B cell (primary cell): ENCODE data around the gene RPTOR. TPM values are rescaled to one million over a fixed set of nuclear protein-coding genes. Genes with fewer than 3 reads are reported as not detected.

Experiments used
- ATAC-seq: fragments of 200-7000 bp; cut with Tn5 transposase; one replicate; pipeline ENCODE4 v1.10.0; 2021; ENCODE audit warnings: low read depth, mild to moderate bottlenecking, moderate number of reproducible peaks, moderate library complexity
- CTCF ChIA-PET: fragments of 350-600 bp; sonication (Branson Sonifier 250); formaldehyde crosslinking; loops from one replicate; lab custom pipeline; 2021; ENCODE audit warnings: antibody characterized with exemption, inconsistent platforms; lab: Charles Lee
- POLR2A ChIA-PET: fragments of 350-600 bp; sonication (Branson Sonifier 250); formaldehyde crosslinking; loops from one replicate; lab custom pipeline; 2021; ENCODE audit warnings: antibody characterized with exemption; lab: Charles Lee
- DNase-seq: peaks from one replicate; pipeline ENCODE4 v3.0.0; 2013
- H2AFZ ChIP-seq: 2 replicates; pipeline ENCODE4 v1.6.1; 2012; ENCODE audit warnings: mild to moderate bottlenecking, low read depth, low read length; ENCODE audit not compliant: insufficient read depth, poor library complexity, severe bottlenecking
- H3K27ac ChIP-seq, 2 donors: 1 replicate in 1 of 2; 2 replicates in 1 of 2; pipeline ENCODE4 v1.5.1; 2012 to 2013; ENCODE audit warnings: low read length in 2 of 2, mild to moderate bottlenecking in 2 of 2, moderate library complexity in 1 of 2
- H3K27me3 ChIP-seq, 4 experiments: fragments of 200-600 bp in 1 of 4; sonication (generic) in 1 of 4; replicated peaks in 1 of 4; 1 replicate in 2 of 4; 2 replicates in 2 of 4; pipeline versions ENCODE4 v1.6.1 to v1.7.0; 2013 to 2016; ENCODE audit warnings: low read length in 3 of 4, mild to moderate bottlenecking in 2 of 4, mixed read lengths in 1 of 4, moderate library complexity in 1 of 4; ENCODE audit not compliant: insufficient read depth in 4 of 4, control insufficient read depth in 3 of 4; ENCODE audit errors: control extremely low read depth in 1 of 4
- H3K36me3 ChIP-seq, 2 experiments: replicated peaks in 1 of 2; 1 replicate in 1 of 2; 2 replicates in 1 of 2; pipeline versions ENCODE4 v1.6.1 to v1.7.1; 2013; ENCODE audit warnings: low read length in 1 of 2; ENCODE audit not compliant: insufficient read depth in 2 of 2, control insufficient read depth in 1 of 2; ENCODE audit errors: control extremely low read depth in 1 of 2, extremely low read depth in 1 of 2
- H3K4me1 ChIP-seq, 2 donors: fragments of 200-600 bp in 1 of 2; sonication (generic) in 1 of 2; 1 replicate in 1 of 2; 2 replicates in 1 of 2; pipeline versions ENCODE4 v1.5.1 to v1.6.1; 2013 to 2017; ENCODE audit warnings: low read length in 2 of 2; ENCODE audit not compliant: control insufficient read depth in 2 of 2, insufficient read depth in 2 of 2
- H3K4me2 ChIP-seq: replicated peaks from 2 replicates; pipeline ENCODE3; 2012; ENCODE audit warnings: mild to moderate bottlenecking, low read depth, low read length; ENCODE audit not compliant: poor library complexity, severe bottlenecking
- H3K4me3 ChIP-seq, 5 experiments: fragments of 200-600 bp in 1 of 5; sonication (generic) in 1 of 5; 1 replicate in 3 of 5; 2 replicates in 2 of 5; pipeline versions ENCODE4 v1.5.1 to v1.7.0; 2011 to 2016; ENCODE audit warnings: low read length in 4 of 5, mild to moderate bottlenecking in 4 of 5, low read depth in 2 of 5, control low read depth in 1 of 5, moderate library complexity in 1 of 5; ENCODE audit not compliant: insufficient read depth in 1 of 5; ENCODE audit errors: control extremely low read depth in 1 of 5, extremely low read depth in 1 of 5
- H3K79me2 ChIP-seq: fragments of 200-600 bp; sonication (generic); one replicate; pipeline ENCODE4 v1.6.0; 2016; ENCODE audit warnings: low read length; ENCODE audit not compliant: control insufficient read depth, insufficient read depth
- H3K9ac ChIP-seq: fragments of 200-600 bp; sonication (generic); 2 replicates; pipeline ENCODE4 v1.6.1; 2017; ENCODE audit warnings: mild to moderate bottlenecking, low read length, moderate library complexity
- H3K9me3 ChIP-seq, 3 donors: one replicate each; pipeline versions ENCODE4 v1.6.1 to v1.7.1; 2013; ENCODE audit warnings: low read length in 2 of 3; ENCODE audit not compliant: control insufficient read depth in 2 of 3, insufficient read depth in 1 of 3; ENCODE audit errors: control extremely low read depth in 1 of 3
- H4K20me1 ChIP-seq: 2 replicates; pipeline ENCODE4 v1.6.0; 2012; ENCODE audit warnings: mild to moderate bottlenecking, low read length; ENCODE audit not compliant: insufficient read depth, control insufficient read depth, poor library complexity, severe bottlenecking
- H3K27ac Mint-ChIP-seq: one replicate; pipeline ENCODE4 v1.8.0; 2021; ENCODE audit warnings: mixed read lengths
- H3K27me3 Mint-ChIP-seq: one replicate; pipeline ENCODE4 v1.8.0; 2021; ENCODE audit warnings: mixed read lengths
- H3K4me1 Mint-ChIP-seq: one replicate; pipeline ENCODE4 v1.8.0; 2021; ENCODE audit warnings: mixed read lengths
- H3K4me3 Mint-ChIP-seq: one replicate; pipeline ENCODE4 v1.8.0; 2021; ENCODE audit warnings: mixed read lengths
- H3K9me3 Mint-ChIP-seq: one replicate; pipeline ENCODE4 v1.8.0; 2022; ENCODE audit warnings: mixed read lengths; ENCODE audit not compliant: insufficient read depth
- CTCF ChIP-seq: fragments of 200-600 bp; IDR thresholded peaks from one replicate; pipeline ENCODE4 v1.8.0; 2022; ENCODE audit warnings: antibody characterized with exemption, mild to moderate bottlenecking
- EZH2 ChIP-seq: IDR thresholded peaks from 2 replicates; pipeline ENCODE4 v1.6.1; 2012; ENCODE audit warnings: borderline replicate concordance, low read depth, mild to moderate bottlenecking, moderate library complexity, low read length; ENCODE audit not compliant: insufficient read depth, poor library complexity, severe bottlenecking
- WGBS: methylation state at CpG from one replicate; pipeline ENCODE4 v1.1.5; 2013; ENCODE audit warnings: missing lambda C conversion rate; ENCODE audit not compliant: insufficient coverage; 5-methylcytosine and 5-hydroxymethylcytosine counted together
- intact Hi-C: fragments of 100-400 bp; cut with micrococcal nuclease; formaldehyde crosslinking; loops from one replicate; pipeline ENCODE4 v1.10.0; 2022
- polyA plus RNA-seq: library from polyadenylated mRNA; depleted of rRNA; stranded (reverse); fragments of >200 nt; gene quantifications from 2 replicates; pipeline ENCODE4 v1.2.3, GENCODE V29; 2012
- total RNA-seq, 2 donors: library from RNA; stranded (reverse); fragments of 120-200 nt in 1 of 2; gene quantifications; 1 replicate in 1 of 2; 2 replicates in 1 of 2; pipeline versions ENCODE4 v1.2.3 to v1.2.4, GENCODE V29; 2013 to 2022

RPTOR gene
- total and polyA plus RNA-seq, 2 donors (not counting 1 experiment from before 2014, with no cell fraction given): 13.4 to 58.8 TPM

- Histone ChIP-seq H2AFZ (no peak overlapping the region), H3K27ac (no peak overlapping the region), H3K27me3 (peaks cover 0 to 26% (median 2%) of the 10 kb centered on the region in 4 experiments), H3K4me3 (no peak overlapping the region), H3K4me1 (no peaks in the 10 kb centered on the region), H3K9me3 (peaks cover 0 to 3% (median 0%) of the 10 kb centered on the region in 3 donors), H4K20me1 (no peaks in the 10 kb centered on the region), H3K79me2 (no peaks in the 10 kb centered on the region), H3K4me2 (no peak overlapping the region), H3K36me3 (no peaks in the 10 kb centered on the region), H3K9ac (no peak overlapping the region)
- intact Hi-C loops: no loop called here
- H3K9me3 Mint-ChIP-seq: no peaks in the 10 kb centered on the region
- peaks cover 31% of the 10 kb centered on the region for H3K27me3 Mint-ChIP-seq
- peaks cover under 1% of the 10 kb centered on the region for H3K4me1 Mint-ChIP-seq
- POLR2A ChIA-PET: no interaction called here
- no peak overlapping the region for H3K4me3 Mint-ChIP-seq
- no peak for DNase-seq
- no peak overlapping the region for H3K27ac Mint-ChIP-seq
- TF ChIP-seq EZH2: no peak
- no peak for TF ChIP-seq CTCF
- ATAC-seq: no peak
- WGBS: 82% methylated on average over 1 of the region's 2 CpGs
- CTCF ChIA-PET: no interaction called here
These were observed 41.6 kb upstream of the RPTOR start for GRCh38 chr17:80503031-80503430.

- no peak overlapping the region for H3K4me3 ChIP-seq
- TF ChIP-seq EZH2: no peak
- no peak for TF ChIP-seq CTCF
- Mint-ChIP-seq H3K9me3 (no peaks in the 10 kb centered on the region), H3K27me3 (peaks cover 27% of the 10 kb centered on the region), H3K4me1 (no peaks in the 10 kb centered on the region), H3K4me3 (no peak overlapping the region), H3K27ac (no peak overlapping the region)
- POLR2A ChIA-PET: no interaction called here
- no peak for DNase-seq
- no peaks in the 10 kb centered on the region for H3K36me3 ChIP-seq
- H3K4me1 ChIP-seq: no peaks in the 10 kb centered on the region
- H2AFZ ChIP-seq: no peak overlapping the region
- intact Hi-C loops: no loop called here
- H3K4me2 ChIP-seq: no peak overlapping the region
- CTCF ChIA-PET: no interaction called here
- no peaks in the 10 kb centered on the region for H4K20me1 ChIP-seq
- no peak for ATAC-seq
- H3K79me2 ChIP-seq: no peaks in the 10 kb centered on the region
- H3K9ac ChIP-seq: no peak overlapping the region
- no peak overlapping the region for H3K27ac ChIP-seq
- H3K27me3 ChIP-seq: peaks cover 0 to 17% (median 2%) of the 10 kb centered on the region in 4 experiments
- peaks cover 0 to 3% (median 0%) of the 10 kb centered on the region in 3 donors for H3K9me3 ChIP-seq
These were observed 40.7 kb upstream of the RPTOR start for GRCh38 chr17:80503921-80504320.
